ENCODE results near the gene USP30.

GRCh38 chr12:109124878-109125648, 72.7 kb downstream of the USP30 start:
- TF ChIP-seq CTCF (conservative IDR thresholded peaks at IDR 0.05) (no peak), EZH2 (IDR thresholded peaks at IDR 0.05; ENCODE audit: low read depth) (no peak)
